Measurements from ENCODE around the gene IGSF21. TPM values are rescaled to one million over a fixed set of nuclear protein-coding genes. Genes with fewer than 3 reads are reported as not detected.
"Not testable (repeated sequence)": the region's sequence is repeated elsewhere in the genome, so short reads cannot be mapped to it uniquely, and the experiment has no call there.

Gene IGSF21
- total and polyA plus RNA-seq, 2 of the 4 experiments (the other 2 are of a cell fraction), result not detected

- Histone ChIP-seq H4K8ac (ENCODE audit: low read depth in 2 of 2, low read length in 2 of 2) (no peak overlapping the region), H3K18ac (ENCODE audit: low read depth, low read length) (no peak overlapping the region), H2AFZ (replicated peaks; ENCODE audit: low read length, poor library complexity) (no peak overlapping the region), H4K5ac (ENCODE audit: low read depth, low read length) (no peak overlapping the region), H3K23ac (ENCODE audit: low read depth, low read length) (no peak overlapping the region), H3K27ac (ENCODE audit: insufficient read depth, low read length) (no peak overlapping the region), H2AK5ac (ENCODE audit: low read depth, low read length) (no peak overlapping the region), H3K56ac (ENCODE audit: extremely low read depth, insufficient read depth, low read length) (no peak overlapping the region), H3K4me2 (ENCODE audit: low read depth, low read length) (no peak overlapping the region), H2BK5ac (ENCODE audit: low read depth, low read length, poor library complexity, severe bottlenecking) (no peak overlapping the region), H3K14ac (replicated peaks; ENCODE audit: low read depth, low read length) (no peak overlapping the region), H3K9ac (ENCODE audit: low read depth, low read length) (no peak overlapping the region), H3K9me3 (ENCODE audit: control insufficient read depth, insufficient read depth, low read length) (peaks cover 69% of the 10 kb centered on the region), H4K91ac (ENCODE audit: insufficient read depth, low read depth, low read length) (no peak overlapping the region), H3K4me1 (ENCODE audit: control insufficient read depth, insufficient read depth, low read length) (no peaks in the 10 kb centered on the region), H3K79me1 (ENCODE audit: low read depth in 1 of 2, low read length in 2 of 2) (no peaks in the 10 kb centered on the region), H2BK15ac (ENCODE audit: low read depth, low read length) (no peak overlapping the region), H4K20me1 (ENCODE audit: insufficient read depth, low read length) (no peaks in the 10 kb centered on the region), H3K4me3 (ENCODE audit: insufficient read depth, low read depth, low read length) (no peak overlapping the region), H2BK120ac (ENCODE audit: low read depth, low read length) (no peak overlapping the region), H3K36me3 (ENCODE audit: control insufficient read depth, insufficient read depth, low read length) (no peaks in the 10 kb centered on the region), H2BK20ac (ENCODE audit: low read depth, low read length) (no peak overlapping the region), H3K9me1 (ENCODE audit: insufficient read depth, low read length) (no peaks in the 10 kb centered on the region), H3K4ac (ENCODE audit: low read depth, low read length) (no peak overlapping the region), H3K27me3 (ENCODE audit: control insufficient read depth, insufficient read depth, low read length) (no peaks in the 10 kb centered on the region), H2AK9ac (replicated peaks; ENCODE audit: low read depth, low read length, poor library complexity) (no peak overlapping the region)
- ChIA-PET POLR2A (ENCODE audit: unreplicated experiment) (no interaction called here), CTCF (no interaction called here)
- BruUV-seq (replicated peaks), result no TSS peak
- in situ Hi-C loops (cut with MboI; ENCODE audit: low sequenced_read_pairs), result no loop called here
- intact Hi-C loops (cut with micrococcal nuclease), result no loop called here
- dilution Hi-C loops (cut with HindIII; ENCODE audit: low sequenced_read_pairs, unreplicated experiment), result no loop called here
- ATAC-seq (ENCODE audit: low read depth), result no peak
- WGBS, 2 experiments (ENCODE audit: extremely low coverage in 2 of 2, insufficient read length in 1 of 2), result 82% methylated on average over 5 of the region's 31 CpGs; no CpG with 5 or more reads in 1 of the 2 experiments
- no peak for DNase-seq
- TF ChIP-seq MAFK (IDR thresholded peaks at IDR 0.05; ENCODE audit: low read depth, low read length) (no peak), CHD1 (IDR thresholded peaks at IDR 0.05; ENCODE audit: low read depth, low read length) (no peak)
Observed at GRCh38 chr1:18365099-18365705, 257.6 kb downstream of the IGSF21 start.

DNA sequence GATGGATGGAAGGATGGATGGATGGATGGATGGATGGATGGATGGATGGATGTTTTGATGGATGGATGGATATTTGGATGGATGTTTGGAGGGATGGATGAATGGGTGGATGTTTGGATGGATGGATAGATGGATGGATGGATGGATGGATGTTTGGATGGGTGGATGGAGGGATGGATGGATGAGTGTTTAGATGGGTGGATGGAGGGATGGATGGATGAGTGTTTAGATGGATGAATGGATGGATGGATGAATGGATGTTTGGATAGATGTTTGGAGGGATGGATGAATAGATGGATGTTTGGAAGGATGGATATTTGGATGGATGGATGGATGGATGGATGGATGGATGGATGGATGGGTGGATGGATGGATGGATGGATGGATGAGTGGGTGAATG is 264.9 kb downstream of the IGSF21 start:
- H3K56ac ChIP-seq (ENCODE audit: extremely low read depth, insufficient read depth, low read length); H2BK20ac ChIP-seq (ENCODE audit: low read depth, low read length); ATAC-seq (ENCODE audit: low read depth); H3K79me1 ChIP-seq (ENCODE audit: low read depth in 1 of 2, low read length in 2 of 2); H4K8ac ChIP-seq (ENCODE audit: low read depth in 2 of 2, low read length in 2 of 2); H3K27ac ChIP-seq (ENCODE audit: insufficient read depth, low read length); H3K23ac ChIP-seq (ENCODE audit: low read depth, low read length); dilution Hi-C loops (cut with HindIII; ENCODE audit: low sequenced_read_pairs, unreplicated experiment); H2BK120ac ChIP-seq (ENCODE audit: low read depth, low read length); H2BK5ac ChIP-seq (ENCODE audit: low read depth, low read length, poor library complexity, severe bottlenecking); BruUV-seq (replicated peaks); H3K27me3 ChIP-seq (ENCODE audit: control insufficient read depth, insufficient read depth, low read length); POLR2A ChIA-PET (ENCODE audit: unreplicated experiment); H4K5ac ChIP-seq (ENCODE audit: low read depth, low read length); H3K36me3 ChIP-seq (ENCODE audit: control insufficient read depth, insufficient read depth, low read length); H2AK9ac ChIP-seq (replicated peaks; ENCODE audit: low read depth, low read length, poor library complexity); H3K4me3 ChIP-seq (ENCODE audit: insufficient read depth, low read depth, low read length); H3K4ac ChIP-seq (ENCODE audit: low read depth, low read length); H3K9me1 ChIP-seq (ENCODE audit: insufficient read depth, low read length); H2BK15ac ChIP-seq (ENCODE audit: low read depth, low read length); H2AK5ac ChIP-seq (ENCODE audit: low read depth, low read length); H3K14ac ChIP-seq (replicated peaks; ENCODE audit: low read depth, low read length); in situ Hi-C loops (cut with MboI; ENCODE audit: low sequenced_read_pairs); DNase-seq; H3K18ac ChIP-seq (ENCODE audit: low read depth, low read length); H4K91ac ChIP-seq (ENCODE audit: insufficient read depth, low read depth, low read length); H3K4me2 ChIP-seq (ENCODE audit: low read depth, low read length); H4K20me1 ChIP-seq (ENCODE audit: insufficient read depth, low read length); H3K4me1 ChIP-seq (ENCODE audit: control insufficient read depth, insufficient read depth, low read length); H3K9ac ChIP-seq (ENCODE audit: low read depth, low read length); CTCF ChIA-PET; H2AFZ ChIP-seq (replicated peaks; ENCODE audit: low read length, poor library complexity); intact Hi-C loops (cut with micrococcal nuclease): not testable (repeated sequence)
- H3K9me3 ChIP-seq (ENCODE audit: control insufficient read depth, insufficient read depth, low read length), result peaks cover 54% of the 10 kb centered on the region

Measured in IMR-90 (cell line).